ENCODE results near the gene CALD1. TPM values are rescaled to one million over a fixed set of nuclear protein-coding genes. Genes with fewer than 3 reads are reported as not detected.

Gene CALD1
- total RNA-seq, 1 experiment from 2014 or later, result 147 TPM

DNA sequence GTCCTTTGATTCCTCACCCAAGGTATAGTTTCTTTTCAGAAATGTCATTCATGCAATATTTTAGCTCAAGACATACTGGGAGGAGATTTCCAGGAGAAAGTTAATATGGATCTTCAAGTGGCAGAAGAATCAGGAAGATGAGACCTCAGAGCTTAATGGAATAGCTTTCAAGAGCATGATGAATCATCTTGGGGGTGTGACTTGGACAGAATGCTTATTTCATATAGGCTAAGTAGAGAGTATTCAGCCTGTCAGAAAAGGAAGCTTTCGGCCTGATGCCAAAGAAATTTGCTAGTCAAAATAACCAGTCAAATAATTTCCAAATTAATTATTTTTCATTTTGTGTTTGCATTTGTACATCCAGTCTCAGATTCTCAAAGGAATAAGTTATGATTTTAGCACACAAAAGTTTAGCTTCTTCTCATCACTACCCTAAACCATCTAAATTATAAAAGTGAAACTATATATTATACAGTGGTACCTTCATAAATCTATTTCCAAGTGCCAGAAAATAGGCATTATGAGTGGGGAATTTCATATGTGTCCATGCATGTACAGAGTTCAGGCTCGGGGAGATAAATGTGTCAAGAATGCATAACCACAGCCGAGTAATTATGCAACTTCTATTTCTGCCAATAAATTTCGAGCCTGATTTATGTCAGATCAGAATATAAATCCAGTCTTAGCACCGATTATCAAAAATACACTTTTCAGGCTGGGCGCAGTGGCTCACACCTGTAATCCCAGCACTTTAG, 27.3 kb upstream of the CALD1 start:
- ATAC-seq, result no peak
- Mint-ChIP-seq H3K36me3 (no peaks in the 10 kb centered on the region), H3K9me3 (no peaks in the 10 kb centered on the region), H3K27me3 (ENCODE audit: low read depth) (no peaks in the 10 kb centered on the region), H3K4me3 (no peak overlapping the region), H3K27ac (no peak overlapping the region), H3K4me1 (no peaks in the 10 kb centered on the region)
- CTCF ChIA-PET, result interaction anchor here (1.1 kb wide), 1 partner anchor 28 kb away, joined by 3 read pairs; no protein-coding TSS in a partner anchor
- DNase-seq (ENCODE audit: low spot score), result no peak
- POLR2A ChIA-PET, result no interaction called here
- TF ChIP-seq, protein P1, sequence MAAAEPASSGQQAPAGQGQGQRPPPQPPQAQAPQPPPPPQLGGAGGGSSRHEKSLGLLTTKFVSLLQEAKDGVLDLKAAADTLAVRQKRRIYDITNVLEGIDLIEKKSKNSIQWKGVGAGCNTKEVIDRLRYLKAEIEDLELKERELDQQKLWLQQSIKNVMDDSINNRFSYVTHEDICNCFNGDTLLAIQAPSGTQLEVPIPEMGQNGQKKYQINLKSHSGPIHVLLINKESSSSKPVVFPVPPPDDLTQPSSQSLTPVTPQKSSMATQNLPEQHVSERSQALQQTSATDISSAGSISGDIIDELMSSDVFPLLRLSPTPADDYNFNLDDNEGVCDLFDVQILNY (CRISPR knock-in tag; IDR thresholded peaks at IDR 0.05), result no peak
- TF ChIP-seq, protein P2, sequence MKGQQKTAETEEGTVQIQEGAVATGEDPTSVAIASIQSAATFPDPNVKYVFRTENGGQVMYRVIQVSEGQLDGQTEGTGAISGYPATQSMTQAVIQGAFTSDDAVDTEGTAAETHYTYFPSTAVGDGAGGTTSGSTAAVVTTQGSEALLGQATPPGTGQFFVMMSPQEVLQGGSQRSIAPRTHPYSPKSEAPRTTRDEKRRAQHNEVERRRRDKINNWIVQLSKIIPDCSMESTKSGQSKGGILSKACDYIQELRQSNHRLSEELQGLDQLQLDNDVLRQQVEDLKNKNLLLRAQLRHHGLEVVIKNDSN (CRISPR knock-in tag; IDR thresholded peaks at IDR 0.05), result no peak
- TF ChIP-seq, protein P3, sequence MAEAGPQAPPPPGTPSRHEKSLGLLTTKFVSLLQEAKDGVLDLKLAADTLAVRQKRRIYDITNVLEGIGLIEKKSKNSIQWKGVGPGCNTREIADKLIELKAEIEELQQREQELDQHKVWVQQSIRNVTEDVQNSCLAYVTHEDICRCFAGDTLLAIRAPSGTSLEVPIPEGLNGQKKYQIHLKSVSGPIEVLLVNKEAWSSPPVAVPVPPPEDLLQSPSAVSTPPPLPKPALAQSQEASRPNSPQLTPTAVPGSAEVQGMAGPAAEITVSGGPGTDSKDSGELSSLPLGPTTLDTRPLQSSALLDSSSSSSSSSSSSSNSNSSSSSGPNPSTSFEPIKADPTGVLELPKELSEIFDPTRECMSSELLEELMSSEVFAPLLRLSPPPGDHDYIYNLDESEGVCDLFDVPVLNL (CRISPR knock-in tag; IDR thresholded peaks at IDR 0.05; ENCODE audit: borderline replicate concordance, low read depth), result no peak
- TF ChIP-seq RORB (CRISPR knock-in tag; IDR thresholded peaks at IDR 0.05) (no peak), ZNF317 (CRISPR knock-in tag; IDR thresholded peaks at IDR 0.05; ENCODE audit: borderline replicate concordance, low read depth) (no peak), FOXK1 (CRISPR knock-in tag; IDR thresholded peaks at IDR 0.05) (no peak), SMAD4 (CRISPR knock-in tag; IDR thresholded peaks at IDR 0.05) (no peak), ETV6 (CRISPR knock-in tag; IDR thresholded peaks at IDR 0.05) (no peak), ZNF671 (CRISPR knock-in tag; IDR thresholded peaks at IDR 0.05) (no peak), TEAD1 (CRISPR knock-in tag; IDR thresholded peaks at IDR 0.05) (no peak), ZNF423 (CRISPR knock-in tag; IDR thresholded peaks at IDR 0.05) (no peak), SP1 (CRISPR knock-in tag; conservative IDR thresholded peaks at IDR 0.05) (no peak), ELF4 (CRISPR knock-in tag; IDR thresholded peaks at IDR 0.05; ENCODE audit: low read depth) (no peak)
- TF ChIP-seq, protein P4, sequence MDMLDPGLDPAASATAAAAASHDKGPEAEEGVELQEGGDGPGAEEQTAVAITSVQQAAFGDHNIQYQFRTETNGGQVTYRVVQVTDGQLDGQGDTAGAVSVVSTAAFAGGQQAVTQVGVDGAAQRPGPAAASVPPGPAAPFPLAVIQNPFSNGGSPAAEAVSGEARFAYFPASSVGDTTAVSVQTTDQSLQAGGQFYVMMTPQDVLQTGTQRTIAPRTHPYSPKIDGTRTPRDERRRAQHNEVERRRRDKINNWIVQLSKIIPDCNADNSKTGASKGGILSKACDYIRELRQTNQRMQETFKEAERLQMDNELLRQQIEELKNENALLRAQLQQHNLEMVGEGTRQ (CRISPR knock-in tag; IDR thresholded peaks at IDR 0.05), result no peak
- TF ChIP-seq, protein P5, sequence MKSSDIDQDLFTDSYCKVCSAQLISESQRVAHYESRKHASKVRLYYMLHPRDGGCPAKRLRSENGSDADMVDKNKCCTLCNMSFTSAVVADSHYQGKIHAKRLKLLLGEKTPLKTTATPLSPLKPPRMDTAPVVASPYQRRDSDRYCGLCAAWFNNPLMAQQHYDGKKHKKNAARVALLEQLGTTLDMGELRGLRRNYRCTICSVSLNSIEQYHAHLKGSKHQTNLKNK (CRISPR knock-in tag; IDR thresholded peaks at IDR 0.05), result no peak
- TF ChIP-seq, protein P6, sequence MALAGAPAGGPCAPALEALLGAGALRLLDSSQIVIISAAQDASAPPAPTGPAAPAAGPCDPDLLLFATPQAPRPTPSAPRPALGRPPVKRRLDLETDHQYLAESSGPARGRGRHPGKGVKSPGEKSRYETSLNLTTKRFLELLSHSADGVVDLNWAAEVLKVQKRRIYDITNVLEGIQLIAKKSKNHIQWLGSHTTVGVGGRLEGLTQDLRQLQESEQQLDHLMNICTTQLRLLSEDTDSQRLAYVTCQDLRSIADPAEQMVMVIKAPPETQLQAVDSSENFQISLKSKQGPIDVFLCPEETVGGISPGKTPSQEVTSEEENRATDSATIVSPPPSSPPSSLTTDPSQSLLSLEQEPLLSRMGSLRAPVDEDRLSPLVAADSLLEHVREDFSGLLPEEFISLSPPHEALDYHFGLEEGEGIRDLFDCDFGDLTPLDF (CRISPR knock-in tag; IDR thresholded peaks at IDR 0.05), result no peak
- TF ChIP-seq, protein P7, sequence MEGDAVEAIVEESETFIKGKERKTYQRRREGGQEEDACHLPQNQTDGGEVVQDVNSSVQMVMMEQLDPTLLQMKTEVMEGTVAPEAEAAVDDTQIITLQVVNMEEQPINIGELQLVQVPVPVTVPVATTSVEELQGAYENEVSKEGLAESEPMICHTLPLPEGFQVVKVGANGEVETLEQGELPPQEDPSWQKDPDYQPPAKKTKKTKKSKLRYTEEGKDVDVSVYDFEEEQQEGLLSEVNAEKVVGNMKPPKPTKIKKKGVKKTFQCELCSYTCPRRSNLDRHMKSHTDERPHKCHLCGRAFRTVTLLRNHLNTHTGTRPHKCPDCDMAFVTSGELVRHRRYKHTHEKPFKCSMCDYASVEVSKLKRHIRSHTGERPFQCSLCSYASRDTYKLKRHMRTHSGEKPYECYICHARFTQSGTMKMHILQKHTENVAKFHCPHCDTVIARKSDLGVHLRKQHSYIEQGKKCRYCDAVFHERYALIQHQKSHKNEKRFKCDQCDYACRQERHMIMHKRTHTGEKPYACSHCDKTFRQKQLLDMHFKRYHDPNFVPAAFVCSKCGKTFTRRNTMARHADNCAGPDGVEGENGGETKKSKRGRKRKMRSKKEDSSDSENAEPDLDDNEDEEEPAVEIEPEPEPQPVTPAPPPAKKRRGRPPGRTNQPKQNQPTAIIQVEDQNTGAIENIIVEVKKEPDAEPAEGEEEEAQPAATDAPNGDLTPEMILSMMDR (IDR thresholded peaks at IDR 0.05), result no peak
- TF ChIP-seq, protein P8, sequence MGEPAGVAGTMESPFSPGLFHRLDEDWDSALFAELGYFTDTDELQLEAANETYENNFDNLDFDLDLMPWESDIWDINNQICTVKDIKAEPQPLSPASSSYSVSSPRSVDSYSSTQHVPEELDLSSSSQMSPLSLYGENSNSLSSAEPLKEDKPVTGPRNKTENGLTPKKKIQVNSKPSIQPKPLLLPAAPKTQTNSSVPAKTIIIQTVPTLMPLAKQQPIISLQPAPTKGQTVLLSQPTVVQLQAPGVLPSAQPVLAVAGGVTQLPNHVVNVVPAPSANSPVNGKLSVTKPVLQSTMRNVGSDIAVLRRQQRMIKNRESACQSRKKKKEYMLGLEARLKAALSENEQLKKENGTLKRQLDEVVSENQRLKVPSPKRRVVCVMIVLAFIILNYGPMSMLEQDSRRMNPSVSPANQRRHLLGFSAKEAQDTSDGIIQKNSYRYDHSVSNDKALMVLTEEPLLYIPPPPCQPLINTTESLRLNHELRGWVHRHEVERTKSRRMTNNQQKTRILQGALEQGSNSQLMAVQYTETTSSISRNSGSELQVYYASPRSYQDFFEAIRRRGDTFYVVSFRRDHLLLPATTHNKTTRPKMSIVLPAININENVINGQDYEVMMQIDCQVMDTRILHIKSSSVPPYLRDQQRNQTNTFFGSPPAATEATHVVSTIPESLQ (CRISPR knock-in tag; IDR thresholded peaks at IDR 0.05), result no peak
- TF ChIP-seq, protein P9, sequence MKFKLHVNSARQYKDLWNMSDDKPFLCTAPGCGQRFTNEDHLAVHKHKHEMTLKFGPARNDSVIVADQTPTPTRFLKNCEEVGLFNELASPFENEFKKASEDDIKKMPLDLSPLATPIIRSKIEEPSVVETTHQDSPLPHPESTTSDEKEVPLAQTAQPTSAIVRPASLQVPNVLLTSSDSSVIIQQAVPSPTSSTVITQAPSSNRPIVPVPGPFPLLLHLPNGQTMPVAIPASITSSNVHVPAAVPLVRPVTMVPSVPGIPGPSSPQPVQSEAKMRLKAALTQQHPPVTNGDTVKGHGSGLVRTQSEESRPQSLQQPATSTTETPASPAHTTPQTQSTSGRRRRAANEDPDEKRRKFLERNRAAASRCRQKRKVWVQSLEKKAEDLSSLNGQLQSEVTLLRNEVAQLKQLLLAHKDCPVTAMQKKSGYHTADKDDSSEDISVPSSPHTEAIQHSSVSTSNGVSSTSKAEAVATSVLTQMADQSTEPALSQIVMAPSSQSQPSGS (CRISPR knock-in tag; IDR thresholded peaks at IDR 0.05; ENCODE audit: borderline replicate concordance, low read depth), result no peak
- TF ChIP-seq, protein P10, sequence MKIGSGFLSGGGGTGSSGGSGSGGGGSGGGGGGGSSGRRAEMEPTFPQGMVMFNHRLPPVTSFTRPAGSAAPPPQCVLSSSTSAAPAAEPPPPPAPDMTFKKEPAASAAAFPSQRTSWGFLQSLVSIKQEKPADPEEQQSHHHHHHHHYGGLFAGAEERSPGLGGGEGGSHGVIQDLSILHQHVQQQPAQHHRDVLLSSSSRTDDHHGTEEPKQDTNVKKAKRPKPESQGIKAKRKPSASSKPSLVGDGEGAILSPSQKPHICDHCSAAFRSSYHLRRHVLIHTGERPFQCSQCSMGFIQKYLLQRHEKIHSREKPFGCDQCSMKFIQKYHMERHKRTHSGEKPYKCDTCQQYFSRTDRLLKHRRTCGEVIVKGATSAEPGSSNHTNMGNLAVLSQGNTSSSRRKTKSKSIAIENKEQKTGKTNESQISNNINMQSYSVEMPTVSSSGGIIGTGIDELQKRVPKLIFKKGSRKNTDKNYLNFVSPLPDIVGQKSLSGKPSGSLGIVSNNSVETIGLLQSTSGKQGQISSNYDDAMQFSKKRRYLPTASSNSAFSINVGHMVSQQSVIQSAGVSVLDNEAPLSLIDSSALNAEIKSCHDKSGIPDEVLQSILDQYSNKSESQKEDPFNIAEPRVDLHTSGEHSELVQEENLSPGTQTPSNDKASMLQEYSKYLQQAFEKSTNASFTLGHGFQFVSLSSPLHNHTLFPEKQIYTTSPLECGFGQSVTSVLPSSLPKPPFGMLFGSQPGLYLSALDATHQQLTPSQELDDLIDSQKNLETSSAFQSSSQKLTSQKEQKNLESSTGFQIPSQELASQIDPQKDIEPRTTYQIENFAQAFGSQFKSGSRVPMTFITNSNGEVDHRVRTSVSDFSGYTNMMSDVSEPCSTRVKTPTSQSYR (CRISPR knock-in tag; IDR thresholded peaks at IDR 0.05), result no peak

Measured in WTC11 (cell line).